Smooth muscle cell (in vitro differentiated cells): Measurements from ENCODE around the gene STAM2. TPM values are rescaled to one million over a fixed set of nuclear protein-coding genes. Genes with fewer than 3 reads are reported as not detected.

Experiments
- DNase-seq: peaks from one replicate; lab custom pipeline; 2025; ENCODE audit not compliant: unreplicated experiment; lab: John Stamatoyannopoulos, UW
- H2AFZ ChIP-seq: fragments of 200-600 bp; sonication (generic); 2 replicates; pipeline ENCODE4 v1.6.0; 2016; ENCODE audit warnings: antibody characterized with exemption, low read depth, mild to moderate bottlenecking
- H3F3A ChIP-seq: fragments of 200-600 bp; sonication (generic); 2 replicates; pipeline ENCODE4 v1.6.0; 2017; ENCODE audit warnings: antibody characterized with exemption, low read depth
- H3K27ac ChIP-seq: fragments of 200-600 bp; sonication (generic); 2 replicates; pipeline ENCODE4 v1.5.1; 2016; ENCODE audit warnings: low read depth, mild to moderate bottlenecking
- H3K27me3 ChIP-seq: fragments of 200-600 bp; sonication (generic); 2 replicates; pipeline ENCODE4 v1.6.1; 2016; ENCODE audit warnings: low read depth, mild to moderate bottlenecking
- H3K36me3 ChIP-seq: fragments of 200-600 bp; sonication (generic); 2 replicates; pipeline ENCODE4 v1.5.1; 2016; ENCODE audit warnings: low read depth
- H3K4me1 ChIP-seq: fragments of 200-600 bp; sonication (generic); 2 replicates; pipeline ENCODE4 v1.5.1; 2016; ENCODE audit warnings: low read depth
- H3K4me2 ChIP-seq: fragments of 200-600 bp; sonication (generic); 2 replicates; pipeline ENCODE4 v1.6.0; 2016; ENCODE audit warnings: mild to moderate bottlenecking
- H3K4me3 ChIP-seq: fragments of 200-600 bp; sonication (generic); 2 replicates; pipeline ENCODE4 v1.5.1; 2016; ENCODE audit warnings: mild to moderate bottlenecking
- H3K79me2 ChIP-seq: fragments of 200-600 bp; sonication (generic); 2 replicates; pipeline ENCODE4 v1.6.0; 2016; ENCODE audit warnings: low read depth, mild to moderate bottlenecking
- H3K9ac ChIP-seq: fragments of 200-600 bp; sonication (generic); 2 replicates; pipeline ENCODE4 v1.6.0; 2016; ENCODE audit warnings: low read depth
- H3K9me3 ChIP-seq: fragments of 200-600 bp; sonication (generic); replicated peaks from 2 replicates; pipeline ENCODE4 v1.5.1; 2016; ENCODE audit warnings: low read depth
- H4K20me1 ChIP-seq: fragments of 200-600 bp; sonication (generic); 2 replicates; pipeline ENCODE4 v1.6.0; 2016; ENCODE audit warnings: low read depth
- WGBS: methylation state at CpG from one replicate; pipeline ENCODE4 v1.1.7; 2016; ENCODE audit warnings: low lambda C conversion rate; 5-methylcytosine and 5-hydroxymethylcytosine counted together
- polyA plus RNA-seq: library from polyadenylated mRNA; unstranded; fragments of >200 nt; fragmentation: Nextera tagmentation; extraction: Ambion mirVana; gene quantifications from 2 replicates; pipeline ENCODE4 v1.2.1, GENCODE V29; 2016
- total RNA-seq: library from RNA; depleted of rRNA; stranded (reverse); fragments of >200 nt; gene quantifications from 2 replicates; pipeline ENCODE4 v1.2.3, GENCODE V29; 2014
- TF ChIP-seq, protein P1 (sequence below): fragments of 200-600 bp; sonication (generic); IDR thresholded peaks from 2 replicates; pipeline ENCODE4 v1.5.1; 2017; ENCODE audit warnings: borderline replicate concordance, mild to moderate bottlenecking, antibody characterized with exemption; ENCODE audit not compliant: insufficient read depth, poor library complexity, severe bottlenecking

The STAM2 gene
- total and polyA plus RNA-seq, 2 experiments from 2014 or later = 12.2 to 58.2 TPM

DNA sequence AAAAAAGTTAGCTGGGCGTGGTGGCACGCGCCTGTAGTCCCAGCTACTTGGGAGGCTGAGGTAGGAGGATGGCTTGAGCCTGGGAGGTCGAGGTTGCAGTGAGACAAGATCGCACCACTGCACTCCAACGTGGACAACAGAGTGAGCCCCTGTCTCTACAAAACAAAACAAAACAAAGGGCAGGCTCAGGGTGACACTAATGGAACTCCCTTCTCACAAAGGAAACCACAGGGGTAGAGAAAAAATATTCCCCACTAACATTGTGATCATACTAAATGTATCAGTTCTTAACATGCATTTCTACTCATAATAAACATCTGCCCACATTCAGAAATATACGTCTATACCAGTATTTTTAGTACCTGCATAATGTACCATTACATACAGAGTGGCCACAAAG lies 21.1 kb downstream of the STAM2 start:
- Histone ChIP-seq H3K9ac (no peak overlapping the region), H3K4me1 (no peaks in the 10 kb centered on the region), H3K9me3 (no peaks in the 10 kb centered on the region), H3K36me3 (peaks cover 4% of the 10 kb centered on the region), H3K4me3 (no peak overlapping the region), H3K27ac (peak overlapping the region; percentile 46), H2AFZ (no peak overlapping the region), H3K4me2 (peak overlapping the region; percentile 57), H3K79me2 (peaks cover 93% of the 10 kb centered on the region), H3K27me3 (no peaks in the 10 kb centered on the region), H4K20me1 (peaks cover 84% of the 10 kb centered on the region), H3F3A (no peaks in the 10 kb centered on the region)
- TF ChIP-seq, protein P1, sequence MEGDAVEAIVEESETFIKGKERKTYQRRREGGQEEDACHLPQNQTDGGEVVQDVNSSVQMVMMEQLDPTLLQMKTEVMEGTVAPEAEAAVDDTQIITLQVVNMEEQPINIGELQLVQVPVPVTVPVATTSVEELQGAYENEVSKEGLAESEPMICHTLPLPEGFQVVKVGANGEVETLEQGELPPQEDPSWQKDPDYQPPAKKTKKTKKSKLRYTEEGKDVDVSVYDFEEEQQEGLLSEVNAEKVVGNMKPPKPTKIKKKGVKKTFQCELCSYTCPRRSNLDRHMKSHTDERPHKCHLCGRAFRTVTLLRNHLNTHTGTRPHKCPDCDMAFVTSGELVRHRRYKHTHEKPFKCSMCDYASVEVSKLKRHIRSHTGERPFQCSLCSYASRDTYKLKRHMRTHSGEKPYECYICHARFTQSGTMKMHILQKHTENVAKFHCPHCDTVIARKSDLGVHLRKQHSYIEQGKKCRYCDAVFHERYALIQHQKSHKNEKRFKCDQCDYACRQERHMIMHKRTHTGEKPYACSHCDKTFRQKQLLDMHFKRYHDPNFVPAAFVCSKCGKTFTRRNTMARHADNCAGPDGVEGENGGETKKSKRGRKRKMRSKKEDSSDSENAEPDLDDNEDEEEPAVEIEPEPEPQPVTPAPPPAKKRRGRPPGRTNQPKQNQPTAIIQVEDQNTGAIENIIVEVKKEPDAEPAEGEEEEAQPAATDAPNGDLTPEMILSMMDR = no peak
- no peak for DNase-seq
- WGBS = 91% methylated on average over 7 of the region's 7 CpGs

DNA sequence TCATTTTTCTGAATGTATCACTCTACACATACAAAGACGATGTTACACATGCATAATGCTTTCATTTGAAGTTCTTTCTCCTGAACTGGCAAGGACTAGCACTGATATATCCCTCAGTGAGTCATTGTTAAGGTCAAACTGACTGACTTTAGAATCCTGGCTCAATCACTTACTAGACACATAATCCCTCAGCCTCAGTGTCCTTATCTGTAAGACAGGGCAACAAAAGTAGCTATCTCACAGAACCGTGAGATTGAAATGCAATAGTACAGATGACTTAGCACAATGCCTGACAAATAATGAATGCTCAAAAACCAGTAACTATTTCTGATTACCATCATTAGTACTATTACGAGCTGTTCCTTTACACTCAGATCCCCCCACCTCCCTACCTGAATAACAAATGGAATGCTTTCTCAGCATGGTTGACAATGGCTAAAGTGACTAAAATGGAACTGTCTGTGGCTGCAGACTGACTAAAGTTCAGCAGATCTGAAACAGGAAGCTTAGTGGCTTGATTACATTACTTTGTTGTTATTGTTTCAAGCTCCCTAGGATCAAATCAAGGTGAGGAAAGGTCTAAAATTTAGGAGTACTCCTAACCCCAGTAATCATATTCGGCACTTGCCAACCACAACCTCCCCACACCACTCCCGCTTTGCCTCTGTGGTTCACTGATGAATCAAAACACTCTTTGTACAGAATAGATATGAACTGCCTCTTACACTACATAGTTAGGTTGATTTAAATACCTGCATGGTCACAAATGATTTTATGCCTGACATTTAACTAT lies 40.9 kb downstream of the STAM2 start:
- Histone ChIP-seq H3K27ac (peak overlapping the region; percentile 7), H3F3A (no peaks in the 10 kb centered on the region), H4K20me1 (no peaks in the 10 kb centered on the region), H2AFZ (no peak overlapping the region), H3K9me3 (no peaks in the 10 kb centered on the region), H3K27me3 (no peaks in the 10 kb centered on the region), H3K4me2 (no peak overlapping the region), H3K9ac (no peak overlapping the region), H3K4me3 (no peak overlapping the region), H3K36me3 (no peaks in the 10 kb centered on the region), H3K4me1 (no peaks in the 10 kb centered on the region), H3K79me2 (no peaks in the 10 kb centered on the region)
- WGBS = 59% methylated on average over 5 of the region's 5 CpGs
- no peak for DNase-seq
- TF ChIP-seq, protein P1 = no peak

DNA sequence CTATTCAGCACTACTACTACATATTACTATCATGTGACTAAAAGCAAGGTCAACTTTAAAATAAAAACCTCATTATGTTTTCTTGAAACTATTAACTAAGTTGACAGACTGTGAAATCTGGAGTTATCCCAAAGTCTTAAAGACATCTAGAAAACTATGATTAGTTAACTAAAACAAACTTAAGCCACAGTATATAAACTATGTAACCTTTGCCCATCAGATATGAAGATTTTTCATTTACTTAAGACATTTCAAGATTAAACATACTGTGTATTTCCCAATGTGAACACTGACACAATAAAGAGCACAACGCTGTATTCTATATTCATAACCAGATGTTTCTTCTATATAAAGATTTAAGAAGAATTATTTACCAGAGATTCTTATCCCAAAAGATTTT lies 43.3 kb downstream of the STAM2 start:
- H2AFZ ChIP-seq = no peak overlapping the region
- no peak for DNase-seq
- H3F3A ChIP-seq = no peaks in the 10 kb centered on the region
- no peaks in the 10 kb centered on the region for H3K79me2 ChIP-seq
- H3K4me3 ChIP-seq = no peak overlapping the region
- H3K27ac ChIP-seq = no peak overlapping the region
- no peak overlapping the region for H3K4me2 ChIP-seq
- no peaks in the 10 kb centered on the region for H3K9me3 ChIP-seq
- H3K9ac ChIP-seq = no peak overlapping the region
- TF ChIP-seq, protein P1 = no peak
- 83% methylated on average over 1 of the region's 1 CpG for WGBS
- H3K36me3 ChIP-seq = no peaks in the 10 kb centered on the region
- no peaks in the 10 kb centered on the region for H4K20me1 ChIP-seq
- no peaks in the 10 kb centered on the region for H3K4me1 ChIP-seq
- no peaks in the 10 kb centered on the region for H3K27me3 ChIP-seq

DNA sequence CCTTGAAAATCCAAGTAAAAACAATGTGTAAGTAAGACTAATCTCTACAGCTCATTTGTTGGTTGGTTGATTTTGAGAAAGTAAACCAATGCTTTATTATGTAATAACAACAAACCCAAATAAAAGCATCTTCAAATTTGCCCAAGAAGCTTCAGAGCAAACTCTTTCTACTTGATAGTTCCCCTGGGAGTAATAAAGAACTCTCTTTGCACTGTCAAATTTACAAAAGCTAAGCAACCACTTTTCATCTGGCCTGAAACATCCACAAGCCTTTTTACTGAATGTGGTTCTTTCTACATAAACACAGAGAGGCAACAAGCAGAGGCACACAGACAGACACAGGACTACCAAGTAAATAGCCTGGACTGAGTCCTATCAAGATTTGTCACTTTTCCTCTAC lies 47.9 kb downstream of the STAM2 start:
- H3K79me2 ChIP-seq = no peaks in the 10 kb centered on the region
- H3K9ac ChIP-seq = no peak overlapping the region
- H3K4me2 ChIP-seq = no peak overlapping the region
- no peak overlapping the region for H3K27ac ChIP-seq
- no peak overlapping the region for H2AFZ ChIP-seq
- H4K20me1 ChIP-seq = no peaks in the 10 kb centered on the region
- H3K27me3 ChIP-seq = no peaks in the 10 kb centered on the region
- H3F3A ChIP-seq = no peaks in the 10 kb centered on the region
- H3K4me3 ChIP-seq = no peak overlapping the region
- TF ChIP-seq, protein P1 = no peak
- H3K36me3 ChIP-seq = no peaks in the 10 kb centered on the region
- DNase-seq = no peak
- no peaks in the 10 kb centered on the region for H3K9me3 ChIP-seq
- H3K4me1 ChIP-seq = no peaks in the 10 kb centered on the region
